ENCODE measurements around the gene DAB2IP. TPM values are rescaled to one million over a fixed set of nuclear protein-coding genes. Genes with fewer than 3 reads are reported as not detected.

DAB2IP gene
- polyA plus RNA-seq, 1 donor (not counting 4 experiments of a cell fraction or from before 2014, with no cell fraction given) = 28.6 TPM

GRCh38 chr9:121652838-121653231, 1.4 kb downstream of the DAB2IP start:
- DNase-seq (ENCODE audit: low read depth, low spot score) (no peak), FAIRE-seq (no peak)
- TF ChIP-seq EZH2 (IDR thresholded peaks at IDR 0.05; ENCODE audit: low read length) (no peak), CTCF (optimal IDR thresholded peaks at IDR 0.05 in 1 of 3, IDR thresholded peaks at IDR 0.05 in 1 of 3, conservative IDR thresholded peaks at IDR 0.05 in 1 of 3; ENCODE audit: extremely low read depth in 1 of 3, insufficient read depth in 2 of 3, low read length in 3 of 3) (no peak)
- dilution Hi-C loops (cut with MboI; ENCODE audit: extremely low pct_ligation_motif_present, low sequenced_read_pairs) = no loop called here
- Histone ChIP-seq H4K20me1 (ENCODE audit: control insufficient read depth, extremely low read depth, insufficient read depth, low read length) (no peaks in the 10 kb centered on the region), H3K4me1 (ENCODE audit: control insufficient read depth, extremely low read depth, insufficient read depth, low read length) (peaks cover 11% of the 10 kb centered on the region), H3K27ac (ENCODE audit: control insufficient read depth, insufficient read depth, low read length) (no peak overlapping the region), H3K4me3 (ENCODE audit: control insufficient read depth in 2 of 3, extremely low read depth in 1 of 3, insufficient read depth in 2 of 3, low read depth in 1 of 3, low read length in 3 of 3) (no peak overlapping the region), H3K79me2 (ENCODE audit: control insufficient read depth, insufficient read depth, low read length) (no peaks in the 10 kb centered on the region), H3K4me2 (ENCODE audit: control insufficient read depth, extremely low read depth, insufficient read depth, low read depth, low read length) (no peak overlapping the region), H2AFZ (ENCODE audit: control insufficient read depth, low read length) (no peak overlapping the region), H3K9me1 (ENCODE audit: control insufficient read depth, extremely low read depth, insufficient read depth, low read length) (no peaks in the 10 kb centered on the region), H3K27me3 (ENCODE audit: control insufficient read depth, extremely low read depth, insufficient read depth, low read length) (peaks cover 75% of the 10 kb centered on the region), H3K9me3 (ENCODE audit: control insufficient read depth, low read depth, low read length) (no peaks in the 10 kb centered on the region), H3K9ac (ENCODE audit: control insufficient read depth, extremely low read depth, insufficient read depth, low read length) (no peak overlapping the region), H3K36me3 (ENCODE audit: control insufficient read depth in 2 of 2, extremely low read depth in 1 of 2, insufficient read depth in 2 of 2, low read length in 2 of 2) (no peaks in the 10 kb centered on the region)

- Histone ChIP-seq H3K9ac (ENCODE audit: control insufficient read depth, extremely low read depth, insufficient read depth, low read length) (no peak overlapping the region), H3K4me2 (ENCODE audit: control insufficient read depth, extremely low read depth, insufficient read depth, low read depth, low read length) (no peak overlapping the region), H3K27ac (ENCODE audit: control insufficient read depth, insufficient read depth, low read length) (no peak overlapping the region), H3K79me2 (ENCODE audit: control insufficient read depth, insufficient read depth, low read length) (no peaks in the 10 kb centered on the region), H3K9me1 (ENCODE audit: control insufficient read depth, extremely low read depth, insufficient read depth, low read length) (no peaks in the 10 kb centered on the region), H2AFZ (ENCODE audit: control insufficient read depth, low read length) (no peak overlapping the region), H3K27me3 (ENCODE audit: control insufficient read depth, extremely low read depth, insufficient read depth, low read length) (peaks cover 59% of the 10 kb centered on the region), H3K9me3 (ENCODE audit: control insufficient read depth, low read depth, low read length) (no peaks in the 10 kb centered on the region), H3K4me1 (ENCODE audit: control insufficient read depth, extremely low read depth, insufficient read depth, low read length) (peaks cover 11% of the 10 kb centered on the region), H4K20me1 (ENCODE audit: control insufficient read depth, extremely low read depth, insufficient read depth, low read length) (no peaks in the 10 kb centered on the region), H3K4me3 (ENCODE audit: control insufficient read depth in 2 of 3, extremely low read depth in 1 of 3, insufficient read depth in 2 of 3, low read depth in 1 of 3, low read length in 3 of 3) (no peak overlapping the region), H3K36me3 (ENCODE audit: control insufficient read depth in 2 of 2, extremely low read depth in 1 of 2, insufficient read depth in 2 of 2, low read length in 2 of 2) (no peaks in the 10 kb centered on the region)
- no peak for FAIRE-seq
- dilution Hi-C loops (cut with MboI; ENCODE audit: extremely low pct_ligation_motif_present, low sequenced_read_pairs) = no loop called here
- DNase-seq (ENCODE audit: low read depth, low spot score) = no peak
- TF ChIP-seq CTCF (optimal IDR thresholded peaks at IDR 0.05 in 1 of 3, IDR thresholded peaks at IDR 0.05 in 1 of 3, conservative IDR thresholded peaks at IDR 0.05 in 1 of 3; ENCODE audit: extremely low read depth in 1 of 3, insufficient read depth in 2 of 3, low read length in 3 of 3) (no peak), EZH2 (IDR thresholded peaks at IDR 0.05; ENCODE audit: low read length) (no peak)
These were observed 3.2 kb downstream of the DAB2IP start for GRCh38 chr9:121654499-121655140.
